IMR-90 (cell line): ENCODE measurements around the gene TNRC18.
A peak's percentile ranks its signal among the peaks of the same experiment; 100 is the strongest.

Source experiments
- BHLHE40 ChIP-seq: fragments of 150-350 bp; IDR thresholded peaks from 2 replicates; pipeline ENCODE4 v1.6.1; 2016; ENCODE audit warnings: mild to moderate bottlenecking, low read depth, low read length
- CEBPB ChIP-seq: IDR thresholded peaks from 2 replicates; pipeline ENCODE4 v1.6.1; 2012; ENCODE audit warnings: low read depth, low read length, improper control_type of control experiment
- CHD1 ChIP-seq: IDR thresholded peaks from 2 replicates; pipeline ENCODE4 v1.6.1; 2012; ENCODE audit warnings: low read depth, low read length, improper control_type of control experiment
- CTCF ChIP-seq: conservative IDR thresholded peaks from 2 replicates; pipeline ENCODE4 v1.5.1; 2012; ENCODE audit warnings: mild to moderate bottlenecking, low read depth, low read length, improper control_type of control experiment
- FOS ChIP-seq: fragments of 150-350 bp; IDR thresholded peaks from 2 replicates; pipeline ENCODE4 v1.6.1; 2016; ENCODE audit warnings: low read depth, low read length
- MAFK ChIP-seq: IDR thresholded peaks from 2 replicates; pipeline ENCODE4 v1.6.1; 2012; ENCODE audit warnings: low read depth, low read length, improper control_type of control experiment
- MAZ ChIP-seq: IDR thresholded peaks from 2 replicates; pipeline ENCODE4 v1.6.1; 2012; ENCODE audit warnings: low read depth, mild to moderate bottlenecking, low read length, improper control_type of control experiment, moderate library complexity, borderline replicate concordance
- NFE2L2 ChIP-seq: fragments of 150-350 bp; IDR thresholded peaks from 2 replicates; pipeline ENCODE4 v1.6.1; 2016; ENCODE audit warnings: low read depth, mild to moderate bottlenecking, low read length
- POLR2A ChIP-seq: IDR thresholded peaks from 2 replicates; pipeline ENCODE4 v1.6.1; 2012; ENCODE audit warnings: mild to moderate bottlenecking, low read depth, low read length
- RAD21 ChIP-seq: IDR thresholded peaks from 2 replicates; pipeline ENCODE4 v1.6.1; 2012; ENCODE audit warnings: low read length, improper control_type of control experiment
- RFX5 ChIP-seq: IDR thresholded peaks from 2 replicates; pipeline ENCODE4 v1.8.0; 2012; ENCODE audit warnings: low read depth, mild to moderate bottlenecking, low read length, moderate library complexity
- SMC3 ChIP-seq: fragments of 150-350 bp; IDR thresholded peaks from 2 replicates; pipeline ENCODE4 v1.6.1; 2016; ENCODE audit warnings: low read depth, mild to moderate bottlenecking, antibody characterized with exemption, low read length, moderate library complexity

- TF ChIP-seq FOS (no peak), CTCF (no peak), POLR2A (no peak), BHLHE40 (no peak), RFX5 (no peak), SMC3 (no peak), NFE2L2 (no peak), MAZ (no peak), CEBPB (no peak), MAFK (peak; percentile 42), RAD21 (no peak), CHD1 (no peak)
Measured at GRCh38 chr7:5424749-5425506, 1.3 kb upstream of the TNRC18 start.
